NT2/D1 (cell line): Measurements from ENCODE around the gene MARCKS.
"Not testable (repeated sequence)": the region's sequence is repeated elsewhere in the genome, so short reads cannot be mapped to it uniquely, and the experiment has no call there.

ENCODE experiments used
- DNase-seq: peaks from one replicate; pipeline ENCODE4 v3.0.0-alpha.2; 2011; ENCODE audit warnings: low read depth, low spot score
- H3K27me3 ChIP-seq: 2 replicates; pipeline ENCODE4 v1.6.0; 2011; ENCODE audit warnings: mild to moderate bottlenecking; ENCODE audit not compliant: insufficient read length, insufficient read depth
- H3K36me3 ChIP-seq: 2 replicates; pipeline ENCODE4 v1.6.1; 2011; ENCODE audit warnings: mild to moderate bottlenecking, low read length, mixed read lengths; ENCODE audit not compliant: insufficient read depth, insufficient read length
- H3K4me1 ChIP-seq: 2 replicates; pipeline ENCODE4 v1.5.1; 2011; ENCODE audit not compliant: insufficient read depth, insufficient read length
- H3K4me3 ChIP-seq: 2 replicates; pipeline ENCODE4 v1.5.1; 2011; ENCODE audit warnings: low read depth; ENCODE audit not compliant: insufficient read length
- H3K9ac ChIP-seq: 2 replicates; pipeline ENCODE4 v1.6.0; 2011; ENCODE audit warnings: low read depth; ENCODE audit not compliant: insufficient read length
- H3K9me3 ChIP-seq: 2 replicates; pipeline ENCODE4 v1.5.1; 2011; ENCODE audit warnings: mild to moderate bottlenecking, low read length; ENCODE audit not compliant: insufficient read depth
- SUZ12 ChIP-seq: IDR thresholded peaks from 2 replicates; pipeline ENCODE4 v1.6.1; 2011; ENCODE audit not compliant: insufficient read length, insufficient read depth; ENCODE audit errors: extremely low read depth
- YY1 ChIP-seq: IDR thresholded peaks from 2 replicates; pipeline ENCODE4 v1.6.1; 2011; ENCODE audit not compliant: insufficient read length, insufficient read depth
- ZNF274 ChIP-seq: IDR thresholded peaks from 2 replicates; pipeline ENCODE4 v1.6.1; 2011; ENCODE audit warnings: mild to moderate bottlenecking, low read depth, low read length

The MARCKS gene

GRCh38 chr6:113907102-113907815 is 50.1 kb downstream of the MARCKS start:
- TF ChIP-seq ZNF274 (no peak), SUZ12 (no peak), YY1 (no peak)
- Histone ChIP-seq H3K4me1 (no peaks in the 10 kb centered on the region), H3K4me3 (no peak overlapping the region), H3K36me3 (no peaks in the 10 kb centered on the region), H3K27me3 (no peaks in the 10 kb centered on the region), H3K9ac (no peak overlapping the region), H3K9me3 (no peaks in the 10 kb centered on the region)
- DNase-seq = no peak

GRCh38 chr6:113908801-113909200 is 51.7 kb downstream of the MARCKS start:
- TF ChIP-seq YY1 (no peak), ZNF274 (no peak)
- Histone ChIP-seq H3K36me3 (no peaks in the 10 kb centered on the region), H3K4me1 (no peaks in the 10 kb centered on the region), H3K9ac (no peak overlapping the region), H3K4me3 (no peak overlapping the region), H3K9me3 (no peaks in the 10 kb centered on the region), H3K27me3 (no peaks in the 10 kb centered on the region)
- no peak for DNase-seq

DNA sequence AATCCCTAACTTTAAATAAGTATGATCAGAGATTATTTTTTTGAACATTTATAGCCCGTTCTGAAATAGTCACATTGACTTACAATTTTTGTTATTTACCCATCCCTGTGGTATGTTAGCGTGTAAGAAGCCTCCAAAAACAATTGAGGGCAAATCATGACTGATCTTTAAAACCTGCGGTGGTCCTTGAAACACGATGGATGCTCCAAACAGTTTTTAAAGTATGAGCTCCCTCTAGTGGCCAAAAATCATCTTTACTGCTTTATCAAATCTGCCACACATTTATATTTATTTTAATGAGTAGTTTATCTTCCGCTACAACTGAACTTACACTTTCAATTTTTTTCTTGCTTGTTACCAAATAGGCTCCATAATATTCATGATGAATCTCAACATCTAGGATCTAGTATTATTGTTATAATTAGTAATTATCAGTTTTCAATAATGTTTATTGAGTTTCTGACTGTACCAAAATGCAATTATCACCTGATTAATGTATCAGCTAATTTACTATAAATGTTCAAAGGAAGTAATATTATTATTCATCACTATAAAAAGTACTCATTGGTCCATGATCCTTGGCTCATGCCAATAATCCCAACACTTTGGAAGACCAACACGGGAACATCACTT is 52.2 kb downstream of the MARCKS start:
- TF ChIP-seq YY1 = no peak
- Histone ChIP-seq H3K9ac (no peak overlapping the region), H3K36me3 (no peaks in the 10 kb centered on the region), H3K4me1 (no peaks in the 10 kb centered on the region), H3K9me3 (no peaks in the 10 kb centered on the region), H3K4me3 (no peak overlapping the region), H3K27me3 (no peaks in the 10 kb centered on the region)
- peak; percentile 32 for DNase-seq

- not testable (repeated sequence) for H3K27me3 ChIP-seq, H3K36me3 ChIP-seq, H3K4me1 ChIP-seq, H3K9me3 ChIP-seq, DNase-seq, H3K9ac ChIP-seq, H3K4me3 ChIP-seq
Observed at GRCh38 chr6:113910285-113910684, 53.1 kb downstream of the MARCKS start.
